NB4 (cell line): ENCODE results near the gene ZNF784.

Experiments
- CTCF ChIP-seq: IDR thresholded peaks from one replicate; pipeline ENCODE4 v1.5.1; 2012; ENCODE audit warnings: low read depth, low read length
- MYC ChIP-seq: IDR thresholded peaks from 2 replicates; pipeline ENCODE4 v1.6.1; 2011; ENCODE audit warnings: low read depth, low read length
- POLR2A ChIP-seq: IDR thresholded peaks from 2 replicates; pipeline ENCODE4 v1.6.1; 2011; ENCODE audit warnings: mild to moderate bottlenecking; ENCODE audit not compliant: insufficient read length; ENCODE audit errors: extremely low read depth
- TF ChIP-seq, protein P1 (sequence below): IDR thresholded peaks from 2 replicates; pipeline ENCODE4 v1.6.1; 2011; ENCODE audit warnings: low read depth, low read length

DNA sequence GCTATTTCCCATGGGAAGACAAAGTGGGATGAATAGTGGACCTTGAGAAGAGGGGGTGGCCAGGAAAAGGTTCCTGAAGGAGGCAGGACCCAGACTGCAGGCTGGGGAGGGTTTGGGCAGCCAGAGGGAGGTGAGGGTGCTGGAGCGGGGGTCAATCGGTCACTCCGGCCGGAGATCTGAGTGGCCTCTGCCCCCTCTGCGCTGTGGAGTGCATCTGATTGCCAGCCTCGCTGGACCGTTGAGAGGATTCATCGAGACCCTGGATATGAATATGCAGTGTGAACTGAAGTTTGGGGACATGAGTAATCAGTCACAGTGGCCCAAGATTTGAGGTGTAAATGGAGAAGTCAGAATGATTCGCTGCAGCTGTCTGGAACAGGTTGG lies 11.0 kb upstream of the ZNF784 start:
- TF ChIP-seq CTCF (no peak), POLR2A (no peak), MYC (no peak)
- TF ChIP-seq, protein P1, sequence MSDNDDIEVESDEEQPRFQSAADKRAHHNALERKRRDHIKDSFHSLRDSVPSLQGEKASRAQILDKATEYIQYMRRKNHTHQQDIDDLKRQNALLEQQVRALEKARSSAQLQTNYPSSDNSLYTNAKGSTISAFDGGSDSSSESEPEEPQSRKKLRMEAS, result no peak
